ENCODE measurements around the gene PODN. TPM values are rescaled to one million over a fixed set of nuclear protein-coding genes. Genes with fewer than 3 reads are reported as not detected.

The PODN gene
- total RNA-seq, 1 experiment from 2014 or later = not detected

- TF ChIP-seq EZH2 (IDR thresholded peaks at IDR 0.05; ENCODE audit: low read depth) (no peak), CTCF (conservative IDR thresholded peaks at IDR 0.05) (no peak)
- no peak for DNase-seq
- Histone ChIP-seq H3K36me3 (ENCODE audit: low read depth) (no peaks in the 10 kb centered on the region), H3K4me2 (no peak overlapping the region), H3K9me3 (ENCODE audit: insufficient read depth, low read depth) (no peaks in the 10 kb centered on the region), H3K27ac (no peak overlapping the region), H3K79me2 (ENCODE audit: low read depth) (no peaks in the 10 kb centered on the region), H4K20me1 (ENCODE audit: insufficient read depth) (no peaks in the 10 kb centered on the region), H3F3A (ENCODE audit: insufficient read depth, low read depth) (no peaks in the 10 kb centered on the region), H3K4me1 (replicated peaks; ENCODE audit: insufficient read depth) (peaks cover 12% of the 10 kb centered on the region; the same call in 1 of the 2 replicates), H2AFZ (no peak overlapping the region), H3K27me3 (ENCODE audit: insufficient read depth, low read depth) (no peaks in the 10 kb centered on the region), H3K4me3 (no peak overlapping the region), H3K9me2 (ENCODE audit: insufficient read depth) (no peaks in the 10 kb centered on the region)
- no TSS peak for BruUV-seq (replicated peaks)
- intact Hi-C loops (cut with micrococcal nuclease; ENCODE audit: unreplicated experiment) = no loop called here
- ChIA-PET POLR2A (ENCODE audit: unreplicated experiment) (no interaction called here), CTCF (no interaction called here)
These were observed 55.8 kb downstream of the PODN start for GRCh38 chr1:53117836-53118235.

- H3K27ac ChIP-seq = no peak overlapping the region
- intact Hi-C loops (cut with micrococcal nuclease; ENCODE audit: unreplicated experiment) = no loop called here
- POLR2A ChIA-PET (ENCODE audit: unreplicated experiment) = no interaction called here
These were observed 58.6 kb downstream of the PODN start for GRCh38 chr1:53120659-53121058.

GRCh38 chr1:53121319-53122172 lies 59.5 kb downstream of the PODN start:
- Histone ChIP-seq H3K36me3 (ENCODE audit: low read depth) (no peaks in the 10 kb centered on the region), H2AFZ (no peak overlapping the region), H3K27me3 (ENCODE audit: insufficient read depth, low read depth) (no peaks in the 10 kb centered on the region), H4K20me1 (ENCODE audit: insufficient read depth) (no peaks in the 10 kb centered on the region), H3K4me2 (no peak overlapping the region), H3K79me2 (ENCODE audit: low read depth) (no peaks in the 10 kb centered on the region), H3F3A (ENCODE audit: insufficient read depth, low read depth) (no peaks in the 10 kb centered on the region), H3K4me1 (replicated peaks; ENCODE audit: insufficient read depth) (no peaks in the 10 kb centered on the region), H3K4me3 (no peak overlapping the region), H3K9me2 (ENCODE audit: insufficient read depth) (no peaks in the 10 kb centered on the region), H3K9me3 (ENCODE audit: insufficient read depth, low read depth) (no peaks in the 10 kb centered on the region), H3K27ac (no peak overlapping the region)
- DNase-seq = no peak
- ChIA-PET POLR2A (ENCODE audit: unreplicated experiment) (no interaction called here), CTCF (interaction anchor here (0.6 kb wide), 1 partner anchor 30 kb away, joined by 5 read pairs; no protein-coding TSS in a partner anchor)
- no peak for TF ChIP-seq EZH2 (IDR thresholded peaks at IDR 0.05; ENCODE audit: low read depth)
- no peak for TF ChIP-seq CTCF (conservative IDR thresholded peaks at IDR 0.05)
- intact Hi-C loops (cut with micrococcal nuclease; ENCODE audit: unreplicated experiment) = no loop called here
- no TSS peak for BruUV-seq (replicated peaks)

More at GRCh38 chr1:53120659-53121058, 58.6 kb downstream of the PODN start:
- CTCF ChIA-PET = no interaction called here
- Histone ChIP-seq H3K4me2 (no peak overlapping the region), H3K9me2 (ENCODE audit: insufficient read depth) (no peaks in the 10 kb centered on the region), H3K4me1 (replicated peaks; ENCODE audit: insufficient read depth) (peaks cover 6% of the 10 kb centered on the region; the same call in 1 of the 2 replicates), H2AFZ (no peak overlapping the region), H4K20me1 (ENCODE audit: insufficient read depth) (no peaks in the 10 kb centered on the region), H3F3A (ENCODE audit: insufficient read depth, low read depth) (no peaks in the 10 kb centered on the region), H3K36me3 (ENCODE audit: low read depth) (no peaks in the 10 kb centered on the region), H3K4me3 (no peak overlapping the region), H3K27me3 (ENCODE audit: insufficient read depth, low read depth) (no peaks in the 10 kb centered on the region), H3K79me2 (ENCODE audit: low read depth) (no peaks in the 10 kb centered on the region), H3K9me3 (ENCODE audit: insufficient read depth, low read depth) (no peaks in the 10 kb centered on the region)
- BruUV-seq (replicated peaks) = no TSS peak
- no peak for DNase-seq
- TF ChIP-seq CTCF (conservative IDR thresholded peaks at IDR 0.05) (no peak), EZH2 (IDR thresholded peaks at IDR 0.05; ENCODE audit: low read depth) (no peak)
